D721Med (cell line): Measurements from ENCODE around the gene MRPL41.

Experiments
- DNase-seq: peaks from one replicate; pipeline ENCODE4 v3.0.0; 2011; ENCODE audit warnings: low spot score; ENCODE audit not compliant: insufficient read length
- FAIRE-seq: peaks from 2 replicates; lab custom pipeline; 2011; peaks lifted over from hg19 to GRCh38; lab: Jason Lieb, UNC
- CTCF ChIP-seq: IDR thresholded peaks from 2 replicates; pipeline ENCODE4 v1.5.1; 2012; ENCODE audit warnings: mild to moderate bottlenecking, control low read depth; ENCODE audit not compliant: insufficient read depth; ENCODE audit errors: missing control alignments

The MRPL41 gene

GRCh38 chr9:137598943-137599342 is 47.3 kb downstream of the MRPL41 start:
- no peak for TF ChIP-seq CTCF
- DNase-seq (no peak), FAIRE-seq (no peak)
